Thoracic aorta (tissue), 2 donors: ENCODE data around the gene KLHDC4. TPM values are rescaled to one million over a fixed set of nuclear protein-coding genes. Genes with fewer than 3 reads are reported as not detected.

ENCODE experiments used
- ATAC-seq: fragments of 150-250 bp; one replicate; pipeline ENCODE4 v1.8.0; 2017; ENCODE audit warnings: low read depth; ENCODE audit not compliant: insufficient number of reproducible peaks, low FRiP score
- DNase-seq: peaks from one replicate; pipeline ENCODE4 v3.0.0-alpha.2; 2020; ENCODE audit warnings: low spot score
- H3K27ac ChIP-seq, 2 donors: fragments of 200-600 bp; sonication (generic); 1 replicate in 1 of 2; 2 replicates in 1 of 2; pipeline ENCODE4 v1.5.1; 2016; ENCODE audit warnings: mild to moderate bottlenecking in 2 of 2, moderate library complexity in 2 of 2
- H3K27me3 ChIP-seq: fragments of 200-600 bp; sonication (generic); replicated peaks from 2 replicates; pipeline ENCODE4 v1.6.0; 2016; ENCODE audit warnings: mild to moderate bottlenecking; ENCODE audit not compliant: insufficient read depth
- H3K36me3 ChIP-seq: fragments of 200-600 bp; sonication (generic); one replicate; pipeline ENCODE4 v1.5.1; 2016
- H3K4me1 ChIP-seq, 2 donors: fragments of 200-600 bp; sonication (generic); 1 replicate in 1 of 2; 2 replicates in 1 of 2; pipeline versions ENCODE4 v1.5.1 to v1.6.0; 2016; ENCODE audit warnings: low read depth in 2 of 2, mild to moderate bottlenecking in 1 of 2; ENCODE audit not compliant: control insufficient read depth in 1 of 2
- H3K4me3 ChIP-seq: fragments of 200-600 bp; sonication (generic); 2 replicates; pipeline ENCODE4 v1.5.1; 2016; ENCODE audit warnings: mild to moderate bottlenecking
- H3K9me3 ChIP-seq: fragments of 200-600 bp; sonication (generic); 2 replicates; pipeline ENCODE4 v1.5.1; 2016
- CTCF ChIP-seq: fragments of 200-600 bp; sonication (generic); IDR thresholded peaks from one replicate; pipeline ENCODE4 v1.5.1; 2019; ENCODE audit warnings: antibody characterized with exemption
- total RNA-seq, 2 donors: library from RNA; depleted of rRNA; stranded (reverse); fragments of >200 nt; gene quantifications; one replicate each; pipeline versions ENCODE4 v1.1.0 to v1.2.3, GENCODE V29; 2016

Gene KLHDC4
- total RNA-seq, 2 donors from 2014 or later = 33.4 to 61.4 TPM

GRCh38 chr16:87700406-87701077, 65.2 kb downstream of the KLHDC4 start:
- Histone ChIP-seq H3K4me3 (no peak overlapping the region), H3K9me3 (no peaks in the 10 kb centered on the region), H3K36me3 (peaks cover 10% of the 10 kb centered on the region), H3K27me3 (no peaks in the 10 kb centered on the region), H3K4me1 (no peaks in the 10 kb centered on the region), H3K27ac (no peak overlapping the region)
- ATAC-seq (no peak), DNase-seq (no peak)
- TF ChIP-seq CTCF = no peak

GRCh38 chr16:87698676-87699199, 67.0 kb downstream of the KLHDC4 start:
- Histone ChIP-seq H3K9me3 (no peaks in the 10 kb centered on the region), H3K4me1 (no peaks in the 10 kb centered on the region), H3K36me3 (peaks cover 15% of the 10 kb centered on the region), H3K4me3 (no peak overlapping the region), H3K27me3 (no peaks in the 10 kb centered on the region), H3K27ac (no peak overlapping the region)
- no peak for TF ChIP-seq CTCF
- DNase-seq (no peak), ATAC-seq (no peak)

GRCh38 chr16:87698241-87698640, 67.5 kb downstream of the KLHDC4 start:
- Histone ChIP-seq H3K36me3 (peaks cover 11% of the 10 kb centered on the region), H3K27me3 (no peaks in the 10 kb centered on the region), H3K4me3 (no peak overlapping the region), H3K9me3 (no peaks in the 10 kb centered on the region), H3K27ac (no peak overlapping the region), H3K4me1 (no peaks in the 10 kb centered on the region)
- TF ChIP-seq CTCF = no peak
- ATAC-seq (no peak), DNase-seq (no peak)

- ATAC-seq = no peak
- Histone ChIP-seq H3K36me3 (peaks cover 8% of the 10 kb centered on the region), H3K27ac (no peak overlapping the region), H3K4me1 (no peaks in the 10 kb centered on the region), H3K27me3 (no peaks in the 10 kb centered on the region), H3K9me3 (no peaks in the 10 kb centered on the region), H3K4me3 (no peak overlapping the region)
- no peak for TF ChIP-seq CTCF
- DNase-seq = no peak
Observed at GRCh38 chr16:87697792-87698191, 68.0 kb downstream of the KLHDC4 start.

GRCh38 chr16:87697256-87697655, 68.5 kb downstream of the KLHDC4 start:
- Histone ChIP-seq H3K27ac (no peak overlapping the region), H3K36me3 (peaks cover 8% of the 10 kb centered on the region)
- ATAC-seq = no peak

More at GRCh38 chr16:87697256-87697655, 68.5 kb downstream of the KLHDC4 start:
- no peak overlapping the region for H3K4me3 ChIP-seq
- H3K27me3 ChIP-seq = no peaks in the 10 kb centered on the region
- DNase-seq = no peak
- no peak for TF ChIP-seq CTCF
- H3K9me3 ChIP-seq = no peaks in the 10 kb centered on the region
- H3K4me1 ChIP-seq = no peaks in the 10 kb centered on the region
